ENCODE results near the gene USP6.
A peak's percentile ranks its signal among the peaks of the same experiment; 100 is the strongest.
"Not testable (repeated sequence)": the region's sequence is repeated elsewhere in the genome, so short reads cannot be mapped to it uniquely, and the experiment has no call there.

Gene USP6

DNA sequence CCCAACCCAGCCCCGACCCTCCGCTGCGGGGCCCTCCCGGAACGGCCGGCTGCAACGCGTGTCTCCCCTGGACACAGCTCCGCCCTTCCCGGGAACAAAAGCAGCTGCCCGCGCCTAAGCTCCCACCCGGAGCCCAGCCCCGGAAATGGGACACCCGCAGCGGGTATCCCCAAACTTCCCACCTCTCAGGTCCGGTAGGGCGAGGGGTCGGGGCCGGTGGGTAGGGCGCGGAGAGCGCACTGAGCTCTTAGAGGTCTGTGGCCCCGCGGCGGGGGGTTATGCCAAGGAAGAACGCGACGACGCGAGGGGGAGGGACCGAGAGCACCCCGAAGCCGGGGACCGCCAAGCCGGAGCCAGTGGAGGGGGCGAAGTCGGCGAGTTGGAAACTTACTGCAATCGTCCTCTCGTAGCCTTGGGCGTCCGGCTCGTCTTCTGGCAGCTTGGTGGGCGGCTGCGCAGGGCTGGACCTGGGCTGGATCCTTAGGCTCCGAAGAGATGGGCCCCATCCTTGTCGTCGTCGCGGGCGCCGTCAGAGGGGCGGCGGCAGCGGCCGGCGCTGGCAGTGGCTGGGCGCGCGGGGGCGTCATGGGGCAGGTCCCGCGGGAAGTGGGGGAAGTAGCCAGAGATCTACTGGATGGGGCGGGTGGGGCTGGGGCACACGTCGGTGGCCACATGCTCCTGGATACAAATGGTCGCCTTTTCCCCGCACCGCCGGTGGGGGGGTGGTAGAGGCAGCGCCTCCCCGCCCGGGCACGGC is 6.9 kb downstream of the USP6 start:
- H3K9me3 ChIP-seq (ENCODE audit: control insufficient read depth, insufficient read depth, low read length), result no peaks in the 10 kb centered on the region
- H3K27me3 ChIP-seq (ENCODE audit: control insufficient read depth, insufficient read depth, low read length), result no peaks in the 10 kb centered on the region; the same call in 1 of the 2 replicates
- no CpG with 5 or more reads among the region's 75 CpGs for WGBS (ENCODE audit: insufficient coverage, insufficient read length)
- peak overlapping the region; percentile 26; the same call in 1 of the 2 replicates for H3K4me3 ChIP-seq (ENCODE audit: low read length)
- no peak for DNase-seq (ENCODE audit: low read depth, low spot score)
- H3K4me1 ChIP-seq (ENCODE audit: control insufficient read depth, insufficient read depth, low read length), result peaks cover 2% of the 10 kb centered on the region; the same call in 1 of the 2 replicates
- H3K27ac ChIP-seq (ENCODE audit: low read length), result no peak overlapping the region
- no peaks in the 10 kb centered on the region for H3K36me3 ChIP-seq (ENCODE audit: control insufficient read depth, insufficient read depth, low read length)

DNA sequence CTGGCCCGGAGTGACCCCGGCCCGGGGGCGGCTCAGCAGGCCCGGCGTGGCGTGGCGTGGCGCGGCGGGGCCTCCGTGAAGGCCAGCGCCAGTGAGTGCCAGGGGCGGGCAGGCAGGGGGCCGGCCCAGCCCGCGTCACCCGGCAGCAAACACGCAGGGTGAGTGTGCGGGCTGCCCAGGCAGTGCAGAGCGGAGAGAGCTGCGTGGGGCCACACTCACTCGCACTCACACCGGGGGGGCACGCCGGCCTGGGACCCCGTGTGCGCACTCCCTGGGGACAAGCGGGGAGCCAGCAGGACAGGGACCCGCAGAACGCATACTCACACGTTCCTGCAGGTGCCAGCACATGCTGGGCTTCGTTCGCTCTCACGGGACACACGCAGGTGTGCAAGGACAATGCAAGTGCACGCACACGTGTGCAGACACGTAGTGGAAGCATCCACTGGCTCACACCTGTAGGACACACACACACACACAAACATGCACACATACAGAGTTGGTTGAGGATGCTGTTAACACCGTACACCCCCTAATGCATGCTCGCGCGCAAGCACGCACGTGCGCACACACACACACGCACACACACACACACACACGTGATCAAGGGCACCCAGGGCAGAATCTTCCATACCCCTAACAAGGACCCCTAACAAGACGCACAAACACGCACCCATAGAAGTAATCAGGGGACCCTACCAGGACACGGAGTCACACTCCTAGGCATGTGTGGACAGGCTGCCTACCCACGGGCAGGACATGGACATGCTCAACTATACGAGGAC is 7.7 kb downstream of the USP6 start:
- Histone ChIP-seq H3K9me3 (ENCODE audit: control insufficient read depth, insufficient read depth, low read length) (no peaks in the 10 kb centered on the region), H3K27me3 (ENCODE audit: control insufficient read depth, insufficient read depth, low read length) (no peaks in the 10 kb centered on the region; the same call in 1 of the 2 replicates), H3K36me3 (ENCODE audit: control insufficient read depth, insufficient read depth, low read length) (no peaks in the 10 kb centered on the region), H3K4me3 (ENCODE audit: low read length) (peak overlapping the region; percentile 26; the same call in 1 of the 2 replicates), H3K4me1 (ENCODE audit: control insufficient read depth, insufficient read depth, low read length) (peaks cover 2% of the 10 kb centered on the region; the same call in 1 of the 2 replicates), H3K27ac (ENCODE audit: low read length) (no peak overlapping the region)
- no peak for DNase-seq (ENCODE audit: low read depth, low spot score)
- WGBS (ENCODE audit: insufficient coverage, insufficient read length), result no CpG with 5 or more reads among the region's 53 CpGs

DNA sequence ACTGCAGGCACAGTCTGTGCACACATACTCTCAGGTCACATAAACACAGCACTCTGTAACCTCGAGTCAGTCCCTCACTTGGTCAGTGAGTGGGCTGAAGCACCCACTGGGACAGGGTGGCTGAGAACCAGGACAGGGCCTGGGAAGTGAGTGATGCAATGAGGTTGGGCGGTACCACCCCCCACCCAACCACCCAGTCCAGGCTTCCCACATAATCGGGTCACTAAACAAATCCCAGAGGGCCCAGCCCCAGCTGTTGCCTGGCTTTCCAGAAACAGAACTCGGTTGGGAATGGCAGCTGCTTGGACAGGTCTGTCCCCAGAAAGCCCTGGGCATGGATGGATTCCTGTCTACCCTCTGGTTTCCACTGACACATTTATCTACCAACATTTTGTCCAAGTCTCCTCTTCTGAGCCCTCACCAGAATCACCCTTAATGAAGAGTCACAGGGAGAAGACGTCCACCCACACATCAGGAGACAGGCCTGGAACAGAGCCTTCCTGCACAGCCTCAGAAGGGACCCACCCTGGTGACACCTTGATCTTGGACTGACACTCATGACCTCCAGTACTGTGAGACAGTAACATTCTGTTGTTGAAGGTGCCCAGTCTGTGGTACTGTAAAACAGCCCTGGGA is 8.4 kb downstream of the USP6 start:
- not testable (repeated sequence) for H3K36me3 ChIP-seq (ENCODE audit: control insufficient read depth, insufficient read depth, low read length); H3K9me3 ChIP-seq (ENCODE audit: control insufficient read depth, insufficient read depth, low read length); H3K27ac ChIP-seq (ENCODE audit: low read length); H3K27me3 ChIP-seq (ENCODE audit: control insufficient read depth, insufficient read depth, low read length); H3K4me3 ChIP-seq (ENCODE audit: low read length); H3K4me1 ChIP-seq (ENCODE audit: control insufficient read depth, insufficient read depth, low read length); DNase-seq (ENCODE audit: low read depth, low spot score)
- WGBS (ENCODE audit: insufficient coverage, insufficient read length), result no CpG with 5 or more reads among the region's 5 CpGs

DNA sequence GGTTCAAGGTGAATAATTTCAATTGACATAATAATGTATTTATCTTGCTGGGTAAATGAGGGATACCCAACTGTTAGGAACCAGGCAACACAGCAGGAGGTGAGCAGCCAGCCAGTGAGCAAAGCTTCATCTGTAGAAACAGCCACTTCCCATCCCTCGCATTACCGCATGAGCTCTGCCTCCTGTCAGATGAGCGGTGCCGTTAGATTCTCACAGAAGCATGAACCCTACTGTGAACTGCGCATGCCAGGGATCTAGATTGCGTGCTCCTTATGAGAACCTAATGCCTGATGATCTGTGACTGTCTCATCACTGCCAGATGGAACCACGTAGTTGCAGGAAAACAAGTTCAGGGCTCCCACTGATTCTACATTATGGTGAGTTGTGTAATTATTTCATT is 9.1 kb downstream of the USP6 start:
- no CpG with 5 or more reads among the region's 7 CpGs for WGBS (ENCODE audit: insufficient coverage, insufficient read length)
- not testable (repeated sequence) for H3K27me3 ChIP-seq (ENCODE audit: control insufficient read depth, insufficient read depth, low read length); H3K4me1 ChIP-seq (ENCODE audit: control insufficient read depth, insufficient read depth, low read length); H3K4me3 ChIP-seq (ENCODE audit: low read length); H3K36me3 ChIP-seq (ENCODE audit: control insufficient read depth, insufficient read depth, low read length); DNase-seq (ENCODE audit: low read depth, low spot score); H3K27ac ChIP-seq (ENCODE audit: low read length); H3K9me3 ChIP-seq (ENCODE audit: control insufficient read depth, insufficient read depth, low read length)

DNA sequence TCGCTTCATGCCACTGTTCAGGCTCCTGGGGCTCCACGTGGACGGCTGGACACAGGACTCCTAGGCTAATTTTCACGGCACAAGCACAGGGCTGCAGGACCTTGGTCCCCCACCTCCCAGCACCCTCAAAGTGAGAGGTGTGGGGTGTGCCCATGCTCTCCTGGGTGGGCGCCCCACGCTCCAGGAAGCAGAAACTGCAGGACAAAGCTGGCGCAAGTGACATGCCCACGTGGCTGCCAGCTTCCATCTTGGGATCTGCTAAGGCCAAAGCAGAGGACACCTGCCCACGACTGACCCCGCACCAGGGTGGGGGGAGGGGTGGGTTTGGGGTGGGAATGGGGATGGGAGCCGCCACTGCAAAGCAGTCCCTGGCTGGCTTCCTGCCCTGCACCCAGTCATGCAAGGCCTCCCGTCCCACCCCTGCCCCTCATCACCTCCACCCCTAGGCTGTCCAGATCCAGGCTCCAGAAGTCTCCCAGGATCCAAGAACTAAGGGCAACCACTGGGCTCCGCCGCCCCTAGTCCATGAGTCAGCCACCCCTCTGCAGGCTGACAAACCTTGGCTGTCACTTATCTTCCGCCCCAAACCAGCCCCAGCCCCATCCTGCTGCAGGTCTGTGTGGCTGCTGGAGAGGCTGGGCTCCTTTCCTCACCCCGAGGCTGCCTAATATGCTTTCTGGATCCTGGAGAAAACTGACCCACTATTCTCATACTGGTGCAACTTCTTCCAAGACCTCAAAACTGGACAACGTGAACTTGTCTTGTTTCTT is 11.1 kb downstream of the USP6 start:
- Histone ChIP-seq H3K4me3 (ENCODE audit: low read length) (no peak overlapping the region), H3K4me1 (ENCODE audit: control insufficient read depth, insufficient read depth, low read length) (peaks cover 2% of the 10 kb centered on the region; the same call in 1 of the 2 replicates), H3K27ac (ENCODE audit: low read length) (no peak overlapping the region), H3K27me3 (ENCODE audit: control insufficient read depth, insufficient read depth, low read length) (no peaks in the 10 kb centered on the region; the same call in 1 of the 2 replicates), H3K9me3 (ENCODE audit: control insufficient read depth, insufficient read depth, low read length) (no peaks in the 10 kb centered on the region), H3K36me3 (ENCODE audit: control insufficient read depth, insufficient read depth, low read length) (no peaks in the 10 kb centered on the region)
- WGBS (ENCODE audit: insufficient coverage, insufficient read length), result 100% methylated on average over 1 of the region's 17 CpGs
- no peak for DNase-seq (ENCODE audit: low read depth, low spot score)

DNA sequence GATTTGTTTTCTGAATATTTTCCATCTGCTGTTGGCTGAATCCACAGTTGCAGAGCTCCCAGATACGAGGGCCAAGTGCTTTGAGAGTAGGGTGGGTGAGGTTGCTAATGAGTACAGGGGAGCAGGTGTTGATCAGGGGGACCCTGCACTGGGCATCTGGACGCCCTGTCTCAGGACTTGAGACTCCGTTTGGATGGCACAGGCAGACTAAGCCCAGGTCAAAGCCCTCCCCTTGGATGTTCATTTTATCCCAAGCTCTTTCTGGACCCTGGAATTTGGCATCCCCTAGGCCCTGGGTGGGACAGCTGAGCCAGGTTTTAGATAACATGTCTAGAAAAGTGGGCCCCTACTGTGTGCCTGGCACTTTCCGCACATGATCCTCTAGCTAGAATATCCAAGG is 12.1 kb downstream of the USP6 start:
- H3K4me3 ChIP-seq (ENCODE audit: low read length), result no peak overlapping the region
- no peaks in the 10 kb centered on the region for H3K36me3 ChIP-seq (ENCODE audit: control insufficient read depth, insufficient read depth, low read length)
- WGBS (ENCODE audit: insufficient coverage, insufficient read length), result no CpG with 5 or more reads among the region's 4 CpGs
- DNase-seq (ENCODE audit: low read depth, low spot score), result no peak
- peaks cover 2% of the 10 kb centered on the region; the same call in 1 of the 2 replicates for H3K4me1 ChIP-seq (ENCODE audit: control insufficient read depth, insufficient read depth, low read length)
- no peaks in the 10 kb centered on the region for H3K9me3 ChIP-seq (ENCODE audit: control insufficient read depth, insufficient read depth, low read length)
- H3K27ac ChIP-seq (ENCODE audit: low read length), result no peak overlapping the region
- no peaks in the 10 kb centered on the region; the same call in 1 of the 2 replicates for H3K27me3 ChIP-seq (ENCODE audit: control insufficient read depth, insufficient read depth, low read length)

DNA sequence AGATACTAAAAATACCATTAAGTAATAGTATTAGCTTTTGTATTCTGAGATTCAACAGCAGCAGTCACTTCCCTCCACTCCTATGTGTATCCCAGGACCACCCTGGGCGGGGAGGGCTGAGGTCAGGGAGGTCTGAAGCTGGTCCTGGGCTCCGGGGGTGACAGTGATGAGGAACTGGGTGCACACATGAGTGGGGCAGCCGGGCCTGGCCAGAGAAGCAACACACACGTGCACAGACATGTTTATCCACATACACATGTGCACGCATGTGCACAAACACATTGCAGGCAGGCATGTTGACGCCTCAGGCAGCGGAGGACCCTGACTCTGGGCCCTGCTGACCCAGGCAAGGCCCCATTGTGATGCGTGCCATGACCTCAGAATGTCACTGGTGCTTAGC is 12.6 kb downstream of the USP6 start:
- WGBS (ENCODE audit: insufficient coverage, insufficient read length), result no CpG with 5 or more reads among the region's 8 CpGs
- not testable (repeated sequence) for DNase-seq (ENCODE audit: low read depth, low spot score); H3K27ac ChIP-seq (ENCODE audit: low read length); H3K27me3 ChIP-seq (ENCODE audit: control insufficient read depth, insufficient read depth, low read length); H3K36me3 ChIP-seq (ENCODE audit: control insufficient read depth, insufficient read depth, low read length); H3K4me1 ChIP-seq (ENCODE audit: control insufficient read depth, insufficient read depth, low read length); H3K4me3 ChIP-seq (ENCODE audit: low read length); H3K9me3 ChIP-seq (ENCODE audit: control insufficient read depth, insufficient read depth, low read length)

DNA sequence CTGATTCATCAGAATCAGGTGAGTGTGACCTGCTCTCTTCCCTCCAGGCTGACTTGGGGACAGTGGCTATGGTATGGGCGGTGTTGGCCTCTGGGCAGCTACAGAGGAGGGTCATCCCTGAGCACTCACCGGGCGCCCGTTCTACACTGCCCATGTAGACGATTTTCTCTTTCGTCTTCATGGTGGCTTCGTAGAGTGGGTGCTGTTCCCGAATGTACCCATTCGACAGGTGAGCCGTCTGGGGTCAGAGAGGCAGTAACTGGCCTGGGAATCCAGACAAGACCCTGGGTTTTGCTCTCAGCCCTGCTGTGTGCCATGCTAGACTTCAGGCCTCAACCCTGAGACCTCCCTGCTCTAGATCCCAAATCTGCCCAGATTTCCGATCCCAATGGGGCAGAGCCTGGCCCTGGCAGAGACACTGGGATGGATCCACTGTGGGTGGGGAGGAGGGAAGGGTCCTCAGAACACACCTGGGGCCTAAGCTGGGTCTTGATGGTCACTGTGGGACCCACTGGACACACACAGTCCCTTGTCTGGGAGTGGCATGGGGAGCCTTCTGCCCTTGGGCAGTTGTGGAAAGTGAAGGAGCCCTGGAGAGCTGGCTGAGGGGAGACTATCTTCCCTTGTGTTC is 13.2 kb downstream of the USP6 start:
- DNase-seq (ENCODE audit: low read depth, low spot score), result no peak
- no peak overlapping the region for H3K4me3 ChIP-seq (ENCODE audit: low read length)
- H3K9me3 ChIP-seq (ENCODE audit: control insufficient read depth, insufficient read depth, low read length), result no peaks in the 10 kb centered on the region
- no peak overlapping the region for H3K27ac ChIP-seq (ENCODE audit: low read length)
- WGBS (ENCODE audit: insufficient coverage, insufficient read length), result no CpG with 5 or more reads among the region's 11 CpGs
- H3K4me1 ChIP-seq (ENCODE audit: control insufficient read depth, insufficient read depth, low read length), result no peaks in the 10 kb centered on the region
- H3K27me3 ChIP-seq (ENCODE audit: control insufficient read depth, insufficient read depth, low read length), result no peaks in the 10 kb centered on the region
- no peaks in the 10 kb centered on the region for H3K36me3 ChIP-seq (ENCODE audit: control insufficient read depth, insufficient read depth, low read length)

DNA sequence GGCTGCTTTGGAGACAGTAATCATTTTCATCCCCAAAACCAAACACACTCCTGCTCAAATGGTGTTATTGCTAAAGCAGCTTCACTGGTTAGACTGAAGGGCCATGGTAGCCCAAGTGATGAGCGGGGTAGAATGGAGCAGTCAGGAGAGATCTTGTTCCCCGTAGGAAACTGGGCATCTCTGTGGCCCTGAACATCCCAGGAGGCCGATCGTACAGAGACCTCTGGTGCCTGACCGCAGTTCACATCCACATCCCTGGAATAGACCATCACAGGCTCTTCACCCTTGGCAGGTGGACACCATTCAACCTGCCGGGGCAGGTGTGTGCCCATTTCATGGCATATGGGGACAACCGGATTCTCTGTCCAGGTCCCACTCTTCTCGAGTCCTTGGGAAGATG is 13.9 kb downstream of the USP6 start:
- not testable (repeated sequence) for H3K9me3 ChIP-seq (ENCODE audit: control insufficient read depth, insufficient read depth, low read length); DNase-seq (ENCODE audit: low read depth, low spot score); H3K27ac ChIP-seq (ENCODE audit: low read length); H3K4me3 ChIP-seq (ENCODE audit: low read length); H3K4me1 ChIP-seq (ENCODE audit: control insufficient read depth, insufficient read depth, low read length); H3K27me3 ChIP-seq (ENCODE audit: control insufficient read depth, insufficient read depth, low read length); H3K36me3 ChIP-seq (ENCODE audit: control insufficient read depth, insufficient read depth, low read length)
- WGBS (ENCODE audit: insufficient coverage, insufficient read length), result no CpG with 5 or more reads among the region's 8 CpGs

Measured in iPS DF 6.9 (cell line).